ENCODE measurements around the gene IL27RA. TPM values are rescaled to one million over a fixed set of nuclear protein-coding genes. Genes with fewer than 3 reads are reported as not detected.

IL27RA gene
- polyA plus RNA-seq, 1 experiment = 6.6 TPM

- CTCF ChIA-PET = interaction anchor here (1.6 to 1.8 kb wide), 3 partner anchors 15 to 69 kb away, joined by 3 to 8 read pairs (median 3); partner anchors contain the start of gene IL27RA
These were observed 28.9 kb upstream of the IL27RA start for GRCh38 chr19:14002571-14003250.

GRCh38 chr19:14003251-14004055 lies 28.1 kb upstream of the IL27RA start:
- no peak for DNase-seq (ENCODE audit: low read depth)
- no peaks in the 10 kb centered on the region for H3K36me3 ChIP-seq (ENCODE audit: control insufficient read depth, insufficient read depth, low read length)
- no peak overlapping the region for H3K4me3 ChIP-seq (ENCODE audit: low read depth, low read length)
- no peak for TF ChIP-seq CTCF (IDR thresholded peaks at IDR 0.05; ENCODE audit: insufficient read depth, low read depth, low read length)
- POLR2A ChIA-PET = no interaction called here
- CTCF ChIA-PET = interaction anchor here (0.7 to 1.8 kb wide), 4 partner anchors 15 to 69 kb away, joined by 3 to 8 read pairs (median 3); partner anchors contain the start of gene IL27RA
- no peaks in the 10 kb centered on the region for H3K27me3 ChIP-seq (ENCODE audit: control insufficient read depth, insufficient read depth, low read length)

More at GRCh38 chr19:14002571-14003250, 28.9 kb upstream of the IL27RA start:
- Histone ChIP-seq H3K27me3 (ENCODE audit: control insufficient read depth, insufficient read depth, low read length) (no peaks in the 10 kb centered on the region), H3K36me3 (ENCODE audit: control insufficient read depth, insufficient read depth, low read length) (0 out of 2 replicates have a peak, but pooled peaks cover under 1% of the 10 kb centered on the region), H3K4me3 (ENCODE audit: low read depth, low read length) (no peak overlapping the region)
- no peak for DNase-seq (ENCODE audit: low read depth)
- TF ChIP-seq CTCF (IDR thresholded peaks at IDR 0.05; ENCODE audit: insufficient read depth, low read depth, low read length) = no peak
- POLR2A ChIA-PET = no interaction called here

GRCh38 chr19:14004619-14005348 lies 26.8 kb upstream of the IL27RA start:
- Histone ChIP-seq H3K36me3 (ENCODE audit: control insufficient read depth, insufficient read depth, low read length) (no peaks in the 10 kb centered on the region), H3K27me3 (ENCODE audit: control insufficient read depth, insufficient read depth, low read length) (no peaks in the 10 kb centered on the region), H3K4me3 (ENCODE audit: low read depth, low read length) (no peak overlapping the region)
- no peak for DNase-seq (ENCODE audit: low read depth)
- POLR2A ChIA-PET = no interaction called here
- CTCF ChIA-PET = interaction anchor here (0.8 to 1.1 kb wide), 2 partner anchors 19 to 230 kb away, joined by 4 read pairs; no protein-coding TSS in a partner anchor
- TF ChIP-seq CTCF (IDR thresholded peaks at IDR 0.05; ENCODE audit: insufficient read depth, low read depth, low read length) = no peak

GRCh38 chr19:14005349-14006084 lies 26.0 kb upstream of the IL27RA start:
- Histone ChIP-seq H3K36me3 (ENCODE audit: control insufficient read depth, insufficient read depth, low read length) (no peaks in the 10 kb centered on the region), H3K4me3 (ENCODE audit: low read depth, low read length) (peak overlapping the region; percentile 92), H3K27me3 (ENCODE audit: control insufficient read depth, insufficient read depth, low read length) (no peaks in the 10 kb centered on the region)
- ChIA-PET CTCF (interaction anchor here (0.8 to 2.5 kb wide), 3 partner anchors 19 to 231 kb away, joined by 4 to 7 read pairs (median 4); partner anchors contain the start of gene IL27RA), POLR2A (no interaction called here)
- no peak for TF ChIP-seq CTCF (IDR thresholded peaks at IDR 0.05; ENCODE audit: insufficient read depth, low read depth, low read length)
- DNase-seq (ENCODE audit: low read depth) = no peak

Measured in BJ (cell line).